NCI-H82 treated with DMSO at 0.1 percent for 48 hours (cell line): ENCODE data around the gene TOB2.
"Not testable (repeated sequence)": the region's sequence is repeated elsewhere in the genome, so short reads cannot be mapped to it uniquely, and the experiment has no call there.

ENCODE experiments used
- DNase-seq: peaks from one replicate; lab custom pipeline; 2025; ENCODE audit not compliant: unreplicated experiment; lab: John Stamatoyannopoulos, UW

TOB2 gene

GRCh38 chr22:41468381-41469217, 22.0 kb upstream of the TOB2 start, which contains the start of the genes ACO2 and PHF5A:
TSS of gene ACO2 (plus strand) at chr22:41469117. CDS start at chr22:41469147, 30 bp downstream.
TSS of gene PHF5A (minus strand) at chr22:41468692. CDS start at chr22:41468653, 39 bp downstream.
- peak; percentile 91 for DNase-seq

- no peak for DNase-seq
These were observed 15.3 kb upstream of the TOB2 start for GRCh38 chr22:41461901-41462300.

- not testable (repeated sequence) for DNase-seq
These were observed 13.5 kb upstream of the TOB2 start for GRCh38 chr22:41460071-41460470.

GRCh38 chr22:41459431-41459830, 12.8 kb upstream of the TOB2 start:
- no peak for DNase-seq

GRCh38 chr22:41458161-41458728, 11.6 kb upstream of the TOB2 start:
- DNase-seq, result no peak

GRCh38 chr22:41448189-41448808, 1.7 kb upstream of the TOB2 start:
- DNase-seq, result peak; percentile 97

GRCh38 chr22:41447435-41448188, 1.0 kb upstream of the TOB2 start:
- peak; percentile 23 for DNase-seq

- DNase-seq, result no peak
These were observed 522 bp downstream of the TOB2 start for GRCh38 chr22:41446057-41446501.

GRCh38 chr22:41445129-41446056, 1.2 kb downstream of the TOB2 start:
- DNase-seq, result peak; percentile 66

- DNase-seq, result peak; percentile 91
These were observed 2.1 kb downstream of the TOB2 start for GRCh38 chr22:41444360-41445128.

- peak; percentile 89 for DNase-seq
These were observed 4.3 kb downstream of the TOB2 start for GRCh38 chr22:41442240-41442792.

- not testable (repeated sequence) for DNase-seq
These were observed 6.1 kb downstream of the TOB2 start for GRCh38 chr22:41440511-41440910.

- no peak for DNase-seq
These were observed 9.4 kb downstream of the TOB2 start for GRCh38 chr22:41437198-41437597.

GRCh38 chr22:41436322-41437113, 10.1 kb downstream of the TOB2 start:
- no peak for DNase-seq

GRCh38 chr22:41435560-41435959, 11.0 kb downstream of the TOB2 start:
- no peak for DNase-seq

- DNase-seq, result not testable (repeated sequence)
These were observed 12.1 kb downstream of the TOB2 start for GRCh38 chr22:41434361-41435003.

GRCh38 chr22:41433480-41433879, 13.1 kb downstream of the TOB2 start:
- not testable (repeated sequence) for DNase-seq

- DNase-seq, result no peak
These were observed 14.9 kb downstream of the TOB2 start for GRCh38 chr22:41431656-41432055.
